HepG2 (cell line): ENCODE measurements around the gene GTF2B. TPM values are rescaled to one million over a fixed set of nuclear protein-coding genes. Genes with fewer than 3 reads are reported as not detected.
A peak's percentile ranks its signal among the peaks of the same experiment; 100 is the strongest.

Experiments
- CEBPG ChIP-seq: IDR thresholded peaks from 2 replicates; pipeline ENCODE4 v1.6.1; 2016
- CSRNP2 ChIP-seq: sonication (generic); formaldehyde crosslinking; conservative IDR thresholded peaks from 2 replicates; pipeline ENCODE4 v1.8.0; 2022; ENCODE audit warnings: low read depth, missing genetic modification reagents
- GRHL1 ChIP-seq: sonication (generic); formaldehyde crosslinking; conservative IDR thresholded peaks from 2 replicates; pipeline ENCODE4 v1.8.0; 2022; ENCODE audit warnings: missing genetic modification reagents
- HDAC6 ChIP-seq: fragments of 200-600 bp; sonication (generic); IDR thresholded peaks from 2 replicates; pipeline ENCODE4 v1.7.0; 2017; ENCODE audit warnings: mild to moderate bottlenecking, antibody characterized with exemption, low read length, low read depth
- HMG20B ChIP-seq: conservative IDR thresholded peaks from 2 replicates; pipeline ENCODE4 v1.6.1; 2016; ENCODE audit warnings: missing genetic modification reagents, missing compliant biosample characterization
- KAT8 ChIP-seq: IDR thresholded peaks from 2 replicates; pipeline ENCODE4 v1.6.1; 2016; ENCODE audit warnings: missing genetic modification reagents, missing compliant biosample characterization
- KDM1A ChIP-seq: IDR thresholded peaks from 2 replicates; pipeline ENCODE4 v1.6.1; 2016; ENCODE audit warnings: missing compliant biosample characterization
- KDM4B ChIP-seq: sonication (generic); formaldehyde crosslinking; IDR thresholded peaks from 2 replicates; pipeline ENCODE4 v1.4.0; 2020; ENCODE audit warnings: missing genetic modification reagents
- PITX1 ChIP-seq: sonication (generic); formaldehyde crosslinking; IDR thresholded peaks from 2 replicates; pipeline ENCODE4 v1.5.1; 2020; ENCODE audit warnings: mild to moderate bottlenecking, missing genetic modification reagents
- ZC3H13 ChIP-seq: sonication (generic); formaldehyde crosslinking; IDR thresholded peaks from 2 replicates; pipeline ENCODE4 v1.8.1; 2023; ENCODE audit warnings: mild to moderate bottlenecking, missing genetic modification reagents, moderate library complexity
- ZNF124 ChIP-seq: sonication (generic); formaldehyde crosslinking; IDR thresholded peaks from 2 replicates; pipeline ENCODE4 v1.4.0; 2020; ENCODE audit warnings: missing genetic modification reagents
- ZNF143 ChIP-seq: sonication (generic); formaldehyde crosslinking; IDR thresholded peaks from 2 replicates; pipeline ENCODE4 v1.4.0; 2020; ENCODE audit warnings: missing genetic modification reagents
- ZNF205 ChIP-seq: IDR thresholded peaks from 2 replicates; pipeline ENCODE4 v1.6.1; 2018; ENCODE audit warnings: missing biosample characterization, missing genetic modification reagents
- ZNF318 ChIP-seq: sonication (generic); formaldehyde crosslinking; IDR thresholded peaks from 2 replicates; pipeline ENCODE4 v1.4.0; 2020; ENCODE audit warnings: mild to moderate bottlenecking, missing genetic modification reagents
- polyA plus RNA-seq, 8 experiments: library from polyadenylated mRNA; depleted of rRNA in 3 of 8; stranded (reverse) in 7 of 8; unstranded in 1 of 8; fragments of >200 nt; fragmentation: Illumina TruSeq in 4 of 8; extraction: Trizol in 4 of 8; gene quantifications; 2 replicates each; pipeline versions ENCODE4 v1.2.1 to v1.2.3, GENCODE V29; 2011 to 2016; ENCODE audit warnings: low read depth in 4 of 8, missing spikeins in 1 of 8, mixed read lengths in 1 of 8; ENCODE audit not compliant: insufficient read depth in 1 of 8
- total RNA-seq, 5 experiments: library from RNA; depleted of rRNA; stranded (reverse); fragments of >200 nt; fragmentation: Illumina TruSeq; extraction: Trizol; gene quantifications; 2 replicates each; pipeline ENCODE4 v1.2.3, GENCODE V29; 2016; ENCODE audit warnings: low read depth in 1 of 5
- TF ChIP-seq, protein P1 (sequence below): IDR thresholded peaks from 2 replicates; pipeline ENCODE4 v1.6.1; 2018; ENCODE audit warnings: missing genetic modification reagents
- TF ChIP-seq, protein P2 (sequence below): sonication (generic); formaldehyde crosslinking; IDR thresholded peaks from 2 replicates; pipeline ENCODE4 v1.8.0; 2022; ENCODE audit warnings: missing genetic modification reagents, mild to moderate bottlenecking, borderline replicate concordance

Gene GTF2B
- total and polyA plus RNA-seq, 2 of the 13 experiments (the other 11 are each of a cell fraction or from before 2014, with no cell fraction given) = 31.5 to 43.4 TPM

DNA sequence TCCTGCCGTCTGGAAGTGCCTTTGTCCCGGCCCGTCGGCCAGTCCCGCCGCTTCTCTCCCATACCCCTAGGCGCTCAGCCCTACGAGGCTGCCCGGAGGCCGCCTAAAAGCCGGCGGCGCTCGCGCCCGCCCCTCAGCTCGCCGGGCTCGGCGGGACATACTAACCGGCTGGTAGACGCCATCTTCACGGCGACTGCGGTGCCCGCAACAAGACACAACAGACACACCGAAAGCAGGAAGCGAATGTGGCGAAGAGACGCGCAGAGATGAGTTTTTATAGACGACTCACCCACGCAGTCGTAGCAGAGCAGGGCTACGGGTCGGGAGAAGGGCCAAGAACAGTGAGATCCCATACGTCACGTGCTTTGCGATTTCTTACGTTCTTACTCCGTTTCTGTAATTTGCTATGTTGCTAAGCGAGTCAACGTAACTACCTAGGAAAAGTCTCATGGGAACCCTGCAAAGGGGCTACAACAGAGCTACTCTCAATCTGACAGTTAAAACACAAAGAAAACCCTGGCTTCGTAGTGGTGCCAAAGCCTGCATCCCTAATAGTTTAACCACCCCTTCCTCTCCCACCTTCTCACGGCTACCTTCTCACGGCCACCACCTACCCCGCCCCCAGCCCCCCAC is at the start of gene GTF2B (continued):
- TF ChIP-seq CSRNP2 (CRISPR knock-in tag) (no peak), KDM1A (CRISPR knock-in tag) (no peak; the same call in 1 of the 2 replicates), ZNF318 (no peak; the same call in 1 of the 2 replicates), HDAC6 (no peak), PITX1 (CRISPR knock-in tag) (peak; percentile 77; the same call in 1 of the 2 replicates), ZC3H13 (CRISPR knock-in tag) (no peak), CEBPG (CRISPR knock-in tag) (peak; percentile 16; the same call in 1 of the 2 replicates), KAT8 (peak; percentile 97), KDM4B (CRISPR knock-in tag) (0 out of 2 replicates have a peak, but pooled peaks have one; percentile 75), GRHL1 (CRISPR knock-in tag) (no peak), ZNF124 (CRISPR knock-in tag) (peak; percentile 75; the same call in 1 of the 2 replicates), HMG20B (CRISPR knock-in tag) (peak; percentile 40; the same call in 1 of the 2 replicates), ZNF205 (CRISPR knock-in tag) (0 out of 2 replicates have a peak, but pooled peaks have one; percentile 73), ZNF143 (CRISPR knock-in tag) (peak; percentile 54)
- TF ChIP-seq, protein P1, sequence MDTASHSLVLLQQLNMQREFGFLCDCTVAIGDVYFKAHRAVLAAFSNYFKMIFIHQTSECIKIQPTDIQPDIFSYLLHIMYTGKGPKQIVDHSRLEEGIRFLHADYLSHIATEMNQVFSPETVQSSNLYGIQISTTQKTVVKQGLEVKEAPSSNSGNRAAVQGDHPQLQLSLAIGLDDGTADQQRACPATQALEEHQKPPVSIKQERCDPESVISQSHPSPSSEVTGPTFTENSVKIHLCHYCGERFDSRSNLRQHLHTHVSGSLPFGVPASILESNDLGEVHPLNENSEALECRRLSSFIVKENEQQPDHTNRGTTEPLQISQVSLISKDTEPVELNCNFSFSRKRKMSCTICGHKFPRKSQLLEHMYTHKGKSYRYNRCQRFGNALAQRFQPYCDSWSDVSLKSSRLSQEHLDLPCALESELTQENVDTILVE (CRISPR knock-in tag) = peak; percentile 88; the same call in 1 of the 2 replicates
- TF ChIP-seq, protein P2, sequence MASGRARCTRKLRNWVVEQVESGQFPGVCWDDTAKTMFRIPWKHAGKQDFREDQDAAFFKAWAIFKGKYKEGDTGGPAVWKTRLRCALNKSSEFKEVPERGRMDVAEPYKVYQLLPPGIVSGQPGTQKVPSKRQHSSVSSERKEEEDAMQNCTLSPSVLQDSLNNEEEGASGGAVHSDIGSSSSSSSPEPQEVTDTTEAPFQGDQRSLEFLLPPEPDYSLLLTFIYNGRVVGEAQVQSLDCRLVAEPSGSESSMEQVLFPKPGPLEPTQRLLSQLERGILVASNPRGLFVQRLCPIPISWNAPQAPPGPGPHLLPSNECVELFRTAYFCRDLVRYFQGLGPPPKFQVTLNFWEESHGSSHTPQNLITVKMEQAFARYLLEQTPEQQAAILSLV (CRISPR knock-in tag) = peak; percentile 76; the same call in 1 of the 2 replicates
